Non-pigmented ciliary epithelial cell (primary cell): ENCODE measurements around the gene SH3BP2.

Experiments used
- DNase-seq: peaks from one replicate; pipeline ENCODE4 v3.0.0-alpha.2; 2010; ENCODE audit warnings: low read depth

The SH3BP2 gene

GRCh38 chr4:2819244-2820215, 26.6 kb downstream of the SH3BP2 start:
- no peak for DNase-seq

DNA sequence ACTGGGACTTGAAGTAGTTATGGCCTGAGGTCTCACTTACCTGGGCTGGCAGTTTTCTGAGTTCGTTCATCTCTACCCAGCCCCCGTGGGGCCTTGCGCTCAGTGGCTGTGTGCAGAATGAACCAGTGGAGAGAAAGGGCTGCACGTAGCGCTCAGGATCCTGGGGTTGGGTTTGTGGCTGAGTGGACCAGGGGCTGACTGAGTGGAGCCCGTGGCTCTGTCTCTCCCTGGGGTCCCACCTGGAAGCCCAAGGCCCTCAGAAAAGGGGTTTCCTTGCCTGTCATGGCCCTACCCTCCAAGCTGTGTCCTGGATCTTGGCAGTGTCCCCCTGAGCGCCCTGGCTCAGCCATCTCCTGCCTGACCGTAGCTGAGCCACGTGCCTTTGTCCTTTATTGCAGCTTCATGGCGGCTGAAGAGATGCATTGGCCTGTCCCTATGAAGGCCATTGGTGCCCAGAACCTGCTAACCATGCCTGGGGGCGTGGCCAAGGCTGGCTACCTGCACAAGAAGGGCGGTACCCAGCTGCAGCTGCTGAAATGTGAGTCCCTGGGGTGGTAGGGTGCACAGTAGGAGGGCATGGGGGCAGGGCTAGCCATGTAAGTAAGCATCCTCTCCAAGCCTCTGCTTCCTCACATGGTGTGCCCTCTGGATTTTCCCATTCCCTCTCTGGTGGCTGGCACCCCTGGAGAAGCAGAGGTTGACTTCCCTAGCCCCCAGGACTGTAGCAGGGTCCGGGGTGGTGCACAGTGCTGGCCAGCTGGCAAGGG, 27.5 kb downstream of the SH3BP2 start:
- no peak for DNase-seq

DNA sequence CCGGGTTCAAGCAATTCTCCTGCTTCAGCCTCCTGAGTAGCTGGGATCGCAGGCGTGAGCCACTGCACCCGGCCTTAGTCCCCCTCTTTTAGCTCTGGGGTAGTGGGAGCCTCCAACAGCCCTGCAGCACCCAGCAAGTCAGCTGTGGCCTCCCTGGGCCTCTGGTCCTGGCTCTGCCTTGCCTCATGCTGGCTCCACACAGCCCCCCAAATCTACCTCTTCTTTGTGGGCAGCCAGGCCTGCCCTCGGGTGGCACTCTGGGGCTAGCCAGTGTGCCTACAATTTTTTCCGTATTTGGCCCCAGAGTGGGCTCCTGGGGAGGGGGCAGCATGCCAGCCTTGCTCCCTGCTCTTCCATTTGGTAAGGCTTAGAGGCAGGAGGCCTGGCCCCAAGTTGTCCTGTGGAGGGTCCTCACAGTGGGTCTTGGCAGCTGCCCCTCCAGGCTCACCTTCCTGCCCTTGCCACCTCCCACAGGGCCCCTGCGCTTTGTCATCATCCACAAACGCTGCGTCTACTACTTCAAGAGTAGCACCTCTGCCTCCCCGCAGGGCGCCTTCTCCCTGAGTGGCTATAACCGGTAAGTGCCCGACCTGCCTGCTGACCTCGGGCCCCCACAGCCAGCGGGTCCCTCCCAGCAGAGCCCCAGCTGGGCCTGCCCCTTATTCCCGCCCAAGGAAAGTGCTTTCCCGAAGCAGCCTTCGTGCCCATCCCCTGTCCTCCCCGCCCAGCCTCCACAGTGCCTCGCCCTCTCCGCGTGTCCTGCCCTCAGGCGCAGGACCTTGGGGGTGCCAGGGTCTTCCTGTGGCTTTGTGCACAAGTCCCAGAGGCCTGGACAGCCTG, 29.8 kb downstream of the SH3BP2 start:
- DNase-seq: no peak

GRCh38 chr4:2823301-2823670, 30.4 kb downstream of the SH3BP2 start:
- no peak for DNase-seq

- no peak for DNase-seq
Measured at GRCh38 chr4:2823671-2824328, 30.9 kb downstream of the SH3BP2 start.

GRCh38 chr4:2824329-2824835, 31.5 kb downstream of the SH3BP2 start:
- no peak for DNase-seq

GRCh38 chr4:2824836-2825381, 32.0 kb downstream of the SH3BP2 start:
- DNase-seq: no peak

- DNase-seq: no peak
Measured at GRCh38 chr4:2825740-2826139, 32.9 kb downstream of the SH3BP2 start.

GRCh38 chr4:2827071-2827873, 34.4 kb downstream of the SH3BP2 start:
- no peak for DNase-seq

DNA sequence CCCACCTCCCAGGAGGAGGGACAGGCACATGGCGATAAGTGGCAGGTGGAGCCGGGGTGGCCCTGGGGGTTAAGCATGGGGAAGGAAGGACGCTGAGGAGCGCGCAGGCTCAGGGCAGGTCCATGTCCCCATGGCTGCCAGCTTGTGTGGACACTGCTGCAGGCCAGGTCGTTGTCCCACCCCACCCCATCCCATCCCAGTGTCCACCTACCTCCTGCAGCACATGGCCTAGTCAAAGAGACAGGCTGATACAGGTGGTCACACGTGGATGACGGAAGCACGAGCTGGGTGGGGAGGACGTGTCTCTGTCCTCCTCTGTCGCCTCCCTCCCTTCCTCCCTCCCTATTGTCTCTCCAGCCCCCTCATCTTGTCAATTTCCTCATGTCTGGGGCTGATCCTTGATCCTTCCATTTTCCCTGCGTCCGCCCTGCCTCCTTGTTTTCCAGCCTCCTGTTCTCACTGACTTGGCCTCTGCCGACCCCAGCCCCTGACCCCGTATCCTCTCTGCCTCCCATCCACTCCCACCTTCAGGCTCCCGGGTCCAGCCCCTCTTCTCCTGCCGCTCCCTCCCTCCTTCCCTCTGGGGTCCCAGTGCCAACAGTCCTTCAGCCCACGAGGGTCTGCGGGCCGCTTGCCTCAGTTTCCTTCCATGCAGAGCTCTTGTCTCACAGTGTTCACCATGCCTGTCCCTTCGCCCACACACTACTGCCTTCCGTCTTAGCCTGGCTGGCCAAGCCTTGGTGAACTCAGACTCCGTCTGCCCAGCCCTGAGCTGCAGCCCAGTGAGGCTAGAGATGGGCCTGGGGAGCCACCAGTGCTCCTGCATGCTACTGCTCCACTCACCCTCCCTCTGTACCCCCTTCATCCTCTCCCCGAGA, 35.2 kb downstream of the SH3BP2 start:
- no peak for DNase-seq

DNA sequence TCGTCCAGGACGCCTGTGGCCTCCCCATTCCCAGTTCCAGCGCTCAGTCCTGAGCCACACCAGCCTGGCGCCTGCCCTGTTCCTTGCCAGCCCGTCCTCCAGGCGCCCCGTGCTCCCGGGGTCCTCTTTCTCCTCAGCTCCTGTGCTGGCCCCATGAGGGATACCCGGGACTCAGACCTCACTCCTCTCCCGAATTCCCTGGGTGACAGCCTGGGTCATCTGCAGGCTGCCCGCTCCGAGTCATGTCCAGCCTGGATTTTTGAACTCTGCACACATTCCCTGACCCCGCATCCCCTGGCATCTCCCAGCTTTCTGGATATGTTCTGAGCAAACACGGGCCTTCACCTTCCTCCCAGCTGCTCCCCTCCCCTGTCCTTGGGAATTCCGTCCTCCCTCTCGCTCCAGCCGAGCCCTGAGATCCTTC, 35.9 kb downstream of the SH3BP2 start:
- DNase-seq: no peak

DNA sequence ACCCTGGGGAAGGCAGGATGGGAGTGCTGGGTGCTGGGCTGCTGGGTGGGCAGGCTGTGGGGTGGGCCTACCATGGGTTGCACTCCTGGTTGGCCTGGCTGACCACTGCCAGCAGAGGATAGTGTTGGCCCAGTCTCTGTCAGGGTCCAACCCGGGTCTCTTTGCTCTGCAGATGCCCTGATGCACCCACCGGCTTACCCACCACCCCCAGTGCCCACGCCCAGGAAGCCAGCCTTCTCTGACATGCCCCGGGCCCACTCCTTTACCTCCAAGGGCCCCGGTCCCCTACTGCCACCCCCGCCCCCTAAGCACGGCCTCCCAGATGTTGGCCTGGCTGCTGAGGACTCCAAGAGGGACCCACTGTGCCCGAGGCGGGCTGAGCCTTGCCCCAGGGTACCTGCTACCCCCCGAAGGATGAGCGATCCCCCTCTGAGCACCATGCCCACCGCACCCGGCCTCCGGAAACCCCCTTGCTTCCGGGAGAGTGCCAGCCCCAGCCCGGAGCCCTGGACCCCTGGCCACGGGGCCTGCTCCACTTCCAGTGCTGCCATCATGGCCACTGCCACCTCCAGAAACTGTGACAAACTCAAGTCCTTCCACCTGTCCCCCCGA, 36.5 kb downstream of the SH3BP2 start:
- DNase-seq: no peak

- no peak for DNase-seq
Measured at GRCh38 chr4:2829933-2830451, 37.1 kb downstream of the SH3BP2 start.

DNA sequence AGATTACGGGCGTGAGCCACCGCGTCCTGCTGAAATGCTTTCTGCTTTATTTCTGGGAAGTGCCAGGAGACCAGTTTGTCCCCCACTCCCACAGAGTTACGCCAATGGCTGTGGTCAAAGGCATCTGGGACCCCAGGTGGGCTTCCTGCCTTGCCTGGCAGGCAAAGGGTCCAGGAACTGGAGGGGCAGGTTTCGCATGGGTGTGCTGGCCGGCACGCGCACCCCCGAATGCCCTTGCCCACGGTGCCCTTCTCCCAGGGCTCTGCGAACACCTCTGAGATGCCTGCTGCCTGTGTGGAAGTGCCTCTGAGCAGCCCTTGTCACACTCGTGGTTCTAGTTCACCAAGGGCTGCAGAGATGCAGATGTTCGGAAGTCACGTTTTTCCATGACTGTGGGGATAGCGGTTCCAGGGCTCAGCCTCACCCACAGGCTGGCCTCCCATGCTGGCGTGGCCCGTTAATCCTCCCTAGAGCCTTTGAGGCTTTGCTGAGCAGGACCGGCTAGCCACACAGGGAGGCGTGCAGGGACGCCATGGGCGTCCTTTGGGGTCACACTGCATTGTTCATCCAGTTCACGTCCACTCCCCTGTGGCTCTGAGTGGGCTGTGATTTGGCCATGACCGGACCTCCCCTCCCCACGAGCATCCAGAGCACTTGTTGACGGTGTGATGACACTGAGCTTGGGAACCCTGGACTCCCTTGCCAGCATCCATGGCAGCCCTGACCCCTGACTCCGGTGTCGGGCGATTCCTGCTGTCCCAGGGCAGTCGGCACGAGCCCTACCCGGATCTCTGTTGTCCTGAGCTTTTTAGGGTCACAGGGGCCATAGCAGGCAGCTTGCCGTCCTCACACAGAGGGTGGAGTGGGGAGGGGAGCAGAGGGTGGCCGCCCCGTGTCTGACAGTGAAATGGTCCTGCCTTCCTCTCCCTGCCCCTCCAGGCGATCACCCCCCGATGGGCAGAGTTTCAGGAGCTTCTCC, 38.0 kb downstream of the SH3BP2 start:
- no peak for DNase-seq

DNA sequence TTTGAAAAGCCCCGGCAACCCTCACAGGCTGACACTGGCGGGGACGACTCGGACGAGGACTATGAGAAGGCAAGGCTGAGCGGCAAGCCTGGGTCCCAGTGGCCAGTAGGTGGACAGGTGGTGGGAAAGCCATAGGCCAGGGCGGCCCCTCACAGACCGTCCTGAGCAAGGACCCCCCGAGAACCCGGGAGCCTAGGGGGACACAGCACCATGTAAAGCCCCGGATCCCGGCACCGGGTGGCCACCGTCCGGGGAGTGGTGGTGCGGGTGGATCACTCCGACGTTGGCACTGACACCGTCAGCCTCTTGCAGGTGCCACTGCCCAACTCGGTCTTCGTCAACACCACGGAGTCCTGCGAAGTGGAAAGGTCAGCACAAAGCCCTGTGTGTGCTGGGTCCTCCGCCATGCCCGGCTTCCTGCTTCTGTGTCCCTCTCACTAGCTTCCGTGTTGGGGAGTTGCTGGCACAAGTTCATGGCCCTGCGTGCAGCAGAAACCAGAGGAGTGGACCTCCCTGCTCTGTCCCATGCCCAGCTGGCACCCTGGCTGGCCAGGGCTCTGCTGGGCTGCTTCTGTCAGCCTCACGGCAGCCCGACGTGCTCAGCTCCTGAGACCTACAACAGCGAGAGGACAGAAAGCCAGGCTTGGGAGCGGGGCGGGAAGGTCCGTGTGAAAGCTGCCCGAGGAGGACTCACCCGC, 38.9 kb downstream of the SH3BP2 start:
- no peak for DNase-seq

DNA sequence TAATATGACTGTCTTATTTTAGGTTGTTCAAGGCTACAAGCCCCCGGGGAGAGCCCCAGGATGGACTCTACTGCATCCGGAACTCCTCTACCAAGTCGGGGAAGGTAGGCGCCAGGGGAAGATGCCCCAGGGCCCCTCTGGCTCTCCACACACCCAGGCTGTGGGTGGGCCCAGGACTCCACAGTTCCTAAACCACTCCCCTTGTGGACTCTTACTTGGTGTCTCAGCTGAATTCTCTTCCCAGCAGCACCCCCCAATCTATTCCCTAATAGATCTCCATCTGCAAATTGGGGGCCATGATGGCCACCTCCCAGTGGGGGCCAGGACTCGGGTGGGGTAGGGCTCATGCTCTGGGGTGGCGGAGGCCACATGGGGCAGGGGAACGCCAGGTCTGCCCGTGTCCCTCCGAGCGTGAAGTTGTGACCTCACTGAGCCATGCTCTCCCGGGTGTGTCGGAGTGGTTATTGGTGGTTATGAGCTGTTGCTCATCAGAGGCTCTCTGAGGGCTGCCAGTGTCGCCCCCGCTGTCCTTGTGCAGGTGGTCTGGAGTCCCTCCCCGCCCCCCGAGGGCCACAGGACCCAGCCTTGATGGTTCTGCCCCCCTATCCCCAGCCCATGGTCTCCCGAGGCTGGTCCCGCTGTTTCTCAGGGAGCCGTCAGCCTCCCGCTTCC, 39.6 kb downstream of the SH3BP2 start:
- no peak for DNase-seq
